Breast epithelium (tissue), 4 donors: Measurements from ENCODE around the gene PPP1R3E. TPM values are rescaled to one million over a fixed set of nuclear protein-coding genes. Genes with fewer than 3 reads are reported as not detected.
"Not testable (repeated sequence)": the region's sequence is repeated elsewhere in the genome, so short reads cannot be mapped to it uniquely, and the experiment has no call there.

Source experiments
- DNase-seq, 2 donors: peaks; one replicate each; pipeline ENCODE4 v3.0.0-alpha.2; 2019; ENCODE audit warnings: low spot score in 2 of 2
- H3K27ac ChIP-seq, 2 donors: fragments of 200-600 bp; sonication (generic) in 1 of 2; one replicate each; pipeline ENCODE4 v1.5.1; 2016 to 2019; ENCODE audit warnings: mild to moderate bottlenecking in 1 of 2
- H3K27me3 ChIP-seq, 2 donors: fragments of 200-600 bp; sonication (generic) in 1 of 2; one replicate each; pipeline versions ENCODE4 v1.5.1 to v1.6.0; 2017 to 2019; ENCODE audit warnings: control low read depth in 1 of 2, mild to moderate bottlenecking in 1 of 2
- H3K36me3 ChIP-seq: fragments of 200-600 bp; one replicate; pipeline ENCODE4 v1.5.1; 2019
- H3K4me1 ChIP-seq, 2 donors: fragments of 200-600 bp; sonication (generic); one replicate each; pipeline ENCODE4 v1.5.1; 2016 to 2019; ENCODE audit warnings: control low read depth in 1 of 2
- H3K4me3 ChIP-seq, 3 donors: fragments of 200-600 bp; sonication (generic); 1 replicate in 2 of 3; 2 replicates in 1 of 3; pipeline ENCODE4 v1.5.1; 2016 to 2019; ENCODE audit warnings: mild to moderate bottlenecking in 3 of 3, moderate library complexity in 2 of 3
- H3K9me3 ChIP-seq, 2 donors: fragments of 200-600 bp; sonication (generic) in 1 of 2; one replicate each; pipeline ENCODE4 v1.5.1; 2016 to 2019; ENCODE audit warnings: control low read depth in 1 of 2
- POLR2A ChIP-seq: fragments of 450-650 bp; IDR thresholded peaks from one replicate; pipeline ENCODE4 v1.6.1; 2016; ENCODE audit warnings: antibody characterized with exemption, mild to moderate bottlenecking, moderate library complexity
- POLR2AphosphoS5 ChIP-seq, 3 donors: sonication (generic); formaldehyde crosslinking; IDR thresholded peaks; one replicate each; pipeline ENCODE4 v1.6.1; 2017; ENCODE audit warnings: antibody characterized with exemption in 3 of 3
- intact Hi-C: fragments of 100-400 bp; cut with DNase I; formaldehyde crosslinking; loops from one replicate; pipeline ENCODE4 v1.15.1; 2023; ENCODE audit warnings: low total_unique reads
- total RNA-seq, 3 donors: library from RNA; depleted of rRNA; stranded (reverse); fragments of >200 nt; gene quantifications; one replicate each; pipeline ENCODE4 v1.1.0, GENCODE V29; 2016
- TF ChIP-seq, protein P1 (sequence below), 3 donors: fragments of 450-650 bp; IDR thresholded peaks; one replicate each; pipeline ENCODE4 v1.5.1; 2016 to 2017; ENCODE audit warnings: antibody characterized with exemption in 3 of 3, mild to moderate bottlenecking in 3 of 3, moderate library complexity in 3 of 3

Gene PPP1R3E
- total RNA-seq, 3 donors from 2014 or later: 8.2 to 11.6 (median 9.4) TPM

- no peak for DNase-seq
- Histone ChIP-seq H3K27ac (no peak overlapping the region), H3K36me3 (no peaks in the 10 kb centered on the region), H3K27me3 (no peaks in the 10 kb centered on the region), H3K4me1 (no peaks in the 10 kb centered on the region), H3K4me3 (no peak overlapping the region), H3K9me3 (no peaks in the 10 kb centered on the region)
- TF ChIP-seq POLR2AphosphoS5 (IDR thresholded peaks at IDR 0.05): no peak
- TF ChIP-seq, protein P1, sequence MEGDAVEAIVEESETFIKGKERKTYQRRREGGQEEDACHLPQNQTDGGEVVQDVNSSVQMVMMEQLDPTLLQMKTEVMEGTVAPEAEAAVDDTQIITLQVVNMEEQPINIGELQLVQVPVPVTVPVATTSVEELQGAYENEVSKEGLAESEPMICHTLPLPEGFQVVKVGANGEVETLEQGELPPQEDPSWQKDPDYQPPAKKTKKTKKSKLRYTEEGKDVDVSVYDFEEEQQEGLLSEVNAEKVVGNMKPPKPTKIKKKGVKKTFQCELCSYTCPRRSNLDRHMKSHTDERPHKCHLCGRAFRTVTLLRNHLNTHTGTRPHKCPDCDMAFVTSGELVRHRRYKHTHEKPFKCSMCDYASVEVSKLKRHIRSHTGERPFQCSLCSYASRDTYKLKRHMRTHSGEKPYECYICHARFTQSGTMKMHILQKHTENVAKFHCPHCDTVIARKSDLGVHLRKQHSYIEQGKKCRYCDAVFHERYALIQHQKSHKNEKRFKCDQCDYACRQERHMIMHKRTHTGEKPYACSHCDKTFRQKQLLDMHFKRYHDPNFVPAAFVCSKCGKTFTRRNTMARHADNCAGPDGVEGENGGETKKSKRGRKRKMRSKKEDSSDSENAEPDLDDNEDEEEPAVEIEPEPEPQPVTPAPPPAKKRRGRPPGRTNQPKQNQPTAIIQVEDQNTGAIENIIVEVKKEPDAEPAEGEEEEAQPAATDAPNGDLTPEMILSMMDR (IDR thresholded peaks at IDR 0.05): no peak
- no peak for TF ChIP-seq POLR2A
- intact Hi-C loops: loop anchor here (2.0 kb wide), 1 partner anchor 77 kb away; no protein-coding TSS in a partner anchor
Observed at GRCh38 chr14:23339506-23340268, 37.0 kb upstream of the PPP1R3E start.

GRCh38 chr14:23335623-23336022, 33.0 kb upstream of the PPP1R3E start:
- no peak overlapping the region for H3K27ac ChIP-seq
- TF ChIP-seq, protein P1 (IDR thresholded peaks at IDR 0.05): no peak
- H3K4me3 ChIP-seq: no peak overlapping the region
- no peaks in the 10 kb centered on the region for H3K4me1 ChIP-seq
- DNase-seq: no peak
- no peaks in the 10 kb centered on the region for H3K9me3 ChIP-seq
- H3K27me3 ChIP-seq: no peaks in the 10 kb centered on the region
- intact Hi-C loops: no loop called here
- no peaks in the 10 kb centered on the region for H3K36me3 ChIP-seq

DNA sequence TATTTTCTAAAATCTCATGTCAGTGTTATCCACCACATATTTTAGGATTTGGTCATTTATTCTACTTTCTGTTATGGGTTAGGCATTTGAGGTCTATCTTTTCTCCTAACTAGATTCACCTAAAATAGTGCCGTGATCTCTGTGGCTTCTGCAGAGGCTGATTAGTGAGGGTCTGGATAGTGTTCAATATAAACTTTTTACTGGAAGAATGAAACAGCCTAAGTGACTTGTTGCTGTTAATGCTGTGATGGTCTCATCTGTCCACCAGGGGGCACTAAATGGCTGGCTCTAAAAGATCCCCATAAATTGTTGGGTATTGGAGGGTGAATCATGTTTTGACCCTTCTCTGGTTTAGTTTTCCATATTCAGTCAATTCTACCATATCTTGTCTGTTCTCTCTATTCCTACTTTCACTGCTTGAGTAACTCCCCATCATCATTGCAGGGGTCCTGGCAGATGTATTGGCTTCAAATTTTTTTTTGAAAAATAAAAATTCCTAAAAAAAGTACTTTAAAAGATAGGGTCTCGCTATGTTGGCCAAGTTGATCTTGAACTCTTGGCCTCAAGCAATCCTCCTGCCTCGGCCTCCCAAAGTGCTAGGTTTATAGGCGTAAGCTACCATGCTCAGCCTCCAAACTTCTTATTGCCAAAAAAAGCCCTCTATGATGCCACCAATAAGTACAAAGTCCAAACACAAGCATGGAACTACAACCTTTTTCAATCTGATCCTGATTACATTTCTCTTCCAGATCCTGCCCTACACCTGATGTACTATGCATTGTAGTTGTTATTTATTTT, 25.5 kb upstream of the PPP1R3E start:
- Histone ChIP-seq H3K4me3 (no peak overlapping the region), H3K27ac (no peak overlapping the region), H3K36me3 (no peaks in the 10 kb centered on the region), H3K27me3 (no peaks in the 10 kb centered on the region), H3K4me1 (no peaks in the 10 kb centered on the region), H3K9me3 (no peaks in the 10 kb centered on the region)
- TF ChIP-seq POLR2AphosphoS5 (IDR thresholded peaks at IDR 0.05) (no peak), POLR2A (no peak)
- TF ChIP-seq, protein P1 (IDR thresholded peaks at IDR 0.05): peak; percentile 83 to 93 (median 87)
- peak; percentile 61 to 71 for DNase-seq
- intact Hi-C loops: loop anchor here (5.0 to 10.0 kb wide), 2 partner anchors 49 to 147 kb away; partner anchors contain the start of gene CMTM5

- no peak for DNase-seq
- H3K27ac ChIP-seq: no peak overlapping the region
- no peaks in the 10 kb centered on the region for H3K27me3 ChIP-seq
- H3K4me1 ChIP-seq: peaks cover 0 to 4% of the 10 kb centered on the region in 2 donors
- no peaks in the 10 kb centered on the region for H3K9me3 ChIP-seq
- intact Hi-C loops: loop anchor here (5.0 to 10.0 kb wide), 2 partner anchors 51 to 148 kb away; partner anchors contain the start of gene CMTM5
- H3K4me3 ChIP-seq: no peak overlapping the region
- TF ChIP-seq POLR2AphosphoS5 (IDR thresholded peaks at IDR 0.05) (no peak), POLR2A (no peak)
- TF ChIP-seq, protein P1 (IDR thresholded peaks at IDR 0.05): no peak
- no peaks in the 10 kb centered on the region for H3K36me3 ChIP-seq
Observed at GRCh38 chr14:23326491-23327332, 24.1 kb upstream of the PPP1R3E start.

DNA sequence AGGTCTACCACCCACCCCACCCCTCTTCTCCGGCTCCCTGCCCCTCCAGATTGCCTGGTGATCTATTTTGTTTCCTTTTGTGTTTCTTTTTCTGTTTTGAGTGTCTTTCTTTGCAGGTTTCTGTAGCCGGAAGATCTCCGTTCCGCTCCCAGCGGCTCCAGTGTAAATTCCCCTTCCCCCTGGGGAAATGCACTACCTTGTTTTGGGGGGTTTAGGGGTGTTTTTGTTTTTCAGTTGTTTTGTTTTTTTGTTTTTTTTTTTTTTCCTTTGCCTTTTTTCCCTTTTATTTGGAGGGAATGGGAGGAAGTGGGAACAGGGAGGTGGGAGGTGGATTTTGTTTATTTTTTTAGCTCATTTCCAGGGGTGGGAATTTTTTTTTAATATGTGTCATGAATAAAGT, 23.1 kb upstream of the PPP1R3E start:
- not testable (repeated sequence) for H3K4me1 ChIP-seq, H3K27ac ChIP-seq, H3K27me3 ChIP-seq, H3K4me3 ChIP-seq, DNase-seq, H3K36me3 ChIP-seq, H3K9me3 ChIP-seq
- intact Hi-C loops: loop anchor here (5.0 to 10.0 kb wide), 2 partner anchors 52 to 149 kb away; partner anchors contain the start of gene CMTM5
